ENCODE measurements around the gene GPR21. TPM values are rescaled to one million over a fixed set of nuclear protein-coding genes. Genes with fewer than 3 reads are reported as not detected.

The GPR21 gene
- total RNA-seq, 1 experiment from 2014 or later: 0.48 TPM

- Histone ChIP-seq H3K27me3 (ENCODE audit: control insufficient read depth, insufficient read depth, low read length) (no peaks in the 10 kb centered on the region), H3K36me3 (replicated peaks; ENCODE audit: control insufficient read depth, insufficient read depth, low read length) (no peaks in the 10 kb centered on the region), H3K4me3 (ENCODE audit: insufficient read depth, low read depth, low read length) (no peak overlapping the region)
- DNase-seq: no peak
Measured at GRCh38 chr9:123041489-123041888, 8.0 kb downstream of the GPR21 start.

- H3K4me3 ChIP-seq (ENCODE audit: insufficient read depth, low read depth, low read length): no peak overlapping the region
- H3K27me3 ChIP-seq (ENCODE audit: control insufficient read depth, insufficient read depth, low read length): no peaks in the 10 kb centered on the region
- no peaks in the 10 kb centered on the region for H3K36me3 ChIP-seq (replicated peaks; ENCODE audit: control insufficient read depth, insufficient read depth, low read length)
- no peak for DNase-seq
Measured at GRCh38 chr9:123043081-123043939, 9.8 kb downstream of the GPR21 start.

- Histone ChIP-seq H3K4me3 (ENCODE audit: insufficient read depth, low read depth, low read length) (no peak overlapping the region), H3K36me3 (replicated peaks; ENCODE audit: control insufficient read depth, insufficient read depth, low read length) (no peaks in the 10 kb centered on the region), H3K27me3 (ENCODE audit: control insufficient read depth, insufficient read depth, low read length) (no peaks in the 10 kb centered on the region)
- no peak for DNase-seq
Measured at GRCh38 chr9:123044586-123044985, 11.1 kb downstream of the GPR21 start.

GRCh38 chr9:123046406-123047195 lies 13.1 kb downstream of the GPR21 start:
- Histone ChIP-seq H3K27me3 (ENCODE audit: control insufficient read depth, insufficient read depth, low read length) (no peaks in the 10 kb centered on the region), H3K36me3 (replicated peaks; ENCODE audit: control insufficient read depth, insufficient read depth, low read length) (no peaks in the 10 kb centered on the region), H3K4me3 (ENCODE audit: insufficient read depth, low read depth, low read length) (no peak overlapping the region)
- DNase-seq: no peak

GRCh38 chr9:123048748-123049147 lies 15.3 kb downstream of the GPR21 start:
- no peak overlapping the region for H3K4me3 ChIP-seq (ENCODE audit: insufficient read depth, low read depth, low read length)
- no peaks in the 10 kb centered on the region for H3K27me3 ChIP-seq (ENCODE audit: control insufficient read depth, insufficient read depth, low read length)
- no peaks in the 10 kb centered on the region for H3K36me3 ChIP-seq (replicated peaks; ENCODE audit: control insufficient read depth, insufficient read depth, low read length)
- DNase-seq: no peak

- Histone ChIP-seq H3K27me3 (ENCODE audit: control insufficient read depth, insufficient read depth, low read length) (no peaks in the 10 kb centered on the region), H3K36me3 (replicated peaks; ENCODE audit: control insufficient read depth, insufficient read depth, low read length) (no peaks in the 10 kb centered on the region), H3K4me3 (ENCODE audit: insufficient read depth, low read depth, low read length) (no peak overlapping the region)
- no peak for DNase-seq
Measured at GRCh38 chr9:123049589-123050222, 16.2 kb downstream of the GPR21 start.

- H3K36me3 ChIP-seq (replicated peaks; ENCODE audit: control insufficient read depth, insufficient read depth, low read length): no peaks in the 10 kb centered on the region; the same call in 1 of the 2 replicates
- H3K27me3 ChIP-seq (ENCODE audit: control insufficient read depth, insufficient read depth, low read length): no peaks in the 10 kb centered on the region
- no peak overlapping the region for H3K4me3 ChIP-seq (ENCODE audit: insufficient read depth, low read depth, low read length)
- no peak for DNase-seq
Measured at GRCh38 chr9:123053046-123053445, 19.6 kb downstream of the GPR21 start.

GRCh38 chr9:123053711-123054110 lies 20.2 kb downstream of the GPR21 start:
- no peak overlapping the region for H3K4me3 ChIP-seq (ENCODE audit: insufficient read depth, low read depth, low read length)
- no peak for DNase-seq
- no peaks in the 10 kb centered on the region for H3K27me3 ChIP-seq (ENCODE audit: control insufficient read depth, insufficient read depth, low read length)
- no peaks in the 10 kb centered on the region; the same call in 1 of the 2 replicates for H3K36me3 ChIP-seq (replicated peaks; ENCODE audit: control insufficient read depth, insufficient read depth, low read length)

GRCh38 chr9:123058834-123059233 lies 25.4 kb downstream of the GPR21 start:
- H3K36me3 ChIP-seq (replicated peaks; ENCODE audit: control insufficient read depth, insufficient read depth, low read length): no peaks in the 10 kb centered on the region; the same call in none of the 2 replicates
- no peak overlapping the region for H3K4me3 ChIP-seq (ENCODE audit: insufficient read depth, low read depth, low read length)
- H3K27me3 ChIP-seq (ENCODE audit: control insufficient read depth, insufficient read depth, low read length): no peaks in the 10 kb centered on the region
- no peak for DNase-seq

- Histone ChIP-seq H3K27me3 (ENCODE audit: control insufficient read depth, insufficient read depth, low read length) (no peaks in the 10 kb centered on the region), H3K4me3 (ENCODE audit: insufficient read depth, low read depth, low read length) (no peak overlapping the region), H3K36me3 (replicated peaks; ENCODE audit: control insufficient read depth, insufficient read depth, low read length) (no peaks in the 10 kb centered on the region; the same call in none of the 2 replicates)
- no peak for DNase-seq
Measured at GRCh38 chr9:123059472-123060220, 26.2 kb downstream of the GPR21 start.

GRCh38 chr9:123061216-123061615 lies 27.7 kb downstream of the GPR21 start:
- no peak for DNase-seq
- Histone ChIP-seq H3K4me3 (ENCODE audit: insufficient read depth, low read depth, low read length) (no peak overlapping the region), H3K27me3 (ENCODE audit: control insufficient read depth, insufficient read depth, low read length) (no peaks in the 10 kb centered on the region), H3K36me3 (replicated peaks; ENCODE audit: control insufficient read depth, insufficient read depth, low read length) (peaks cover 2% of the 10 kb centered on the region)

- Histone ChIP-seq H3K4me3 (ENCODE audit: insufficient read depth, low read depth, low read length) (no peak overlapping the region), H3K36me3 (replicated peaks; ENCODE audit: control insufficient read depth, insufficient read depth, low read length) (peaks cover 3% of the 10 kb centered on the region)
- no peak for DNase-seq
Measured at GRCh38 chr9:123062351-123063176, 29.1 kb downstream of the GPR21 start.

GRCh38 chr9:123063177-123063598 lies 29.7 kb downstream of the GPR21 start:
- Histone ChIP-seq H3K36me3 (replicated peaks; ENCODE audit: control insufficient read depth, insufficient read depth, low read length) (peaks cover 3% of the 10 kb centered on the region), H3K27me3 (ENCODE audit: control insufficient read depth, insufficient read depth, low read length) (no peaks in the 10 kb centered on the region), H3K4me3 (ENCODE audit: insufficient read depth, low read depth, low read length) (no peak overlapping the region)
- no peak for DNase-seq

More at GRCh38 chr9:123062351-123063176, 29.1 kb downstream of the GPR21 start:
- no peaks in the 10 kb centered on the region for H3K27me3 ChIP-seq (ENCODE audit: control insufficient read depth, insufficient read depth, low read length)

Data from H7 (cell line).